ENCODE results near the gene HS1BP3.

The HS1BP3 gene

DNA sequence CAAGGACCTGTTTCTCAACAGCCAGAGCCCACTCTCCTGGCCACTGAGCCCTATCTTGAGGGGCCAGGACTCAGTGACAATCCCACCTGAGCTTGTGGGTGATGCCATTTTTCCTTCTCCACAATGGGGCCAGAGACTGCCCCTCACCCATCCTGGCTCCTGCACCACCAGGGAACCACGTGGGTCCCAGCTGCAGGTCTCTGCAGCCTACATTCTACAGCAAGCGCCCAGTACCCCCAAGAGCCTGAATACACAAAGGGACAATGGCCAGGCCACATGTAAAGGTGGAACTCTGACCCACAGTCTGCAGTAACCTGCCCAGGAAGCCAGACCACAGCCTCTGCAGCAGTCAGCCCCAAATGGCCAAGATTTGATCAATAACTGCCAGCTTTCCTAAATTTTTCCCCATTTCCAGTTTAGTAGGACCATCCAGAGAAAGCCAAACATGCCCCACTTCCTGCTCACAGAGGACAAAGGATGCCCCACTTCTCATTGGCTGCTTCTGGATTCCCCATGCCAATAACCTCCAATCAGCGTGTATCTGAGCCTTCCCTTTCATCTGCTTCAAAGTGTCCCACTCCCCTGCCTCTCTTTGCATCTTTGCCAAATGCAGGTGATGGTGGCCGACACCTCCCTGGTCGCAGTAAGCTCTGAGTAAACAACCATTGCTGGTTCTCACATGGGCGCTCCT is 19.1 kb downstream of the HS1BP3 start:
- no peak for DNase-seq (ENCODE audit: low read depth in 2 of 2)

DNA sequence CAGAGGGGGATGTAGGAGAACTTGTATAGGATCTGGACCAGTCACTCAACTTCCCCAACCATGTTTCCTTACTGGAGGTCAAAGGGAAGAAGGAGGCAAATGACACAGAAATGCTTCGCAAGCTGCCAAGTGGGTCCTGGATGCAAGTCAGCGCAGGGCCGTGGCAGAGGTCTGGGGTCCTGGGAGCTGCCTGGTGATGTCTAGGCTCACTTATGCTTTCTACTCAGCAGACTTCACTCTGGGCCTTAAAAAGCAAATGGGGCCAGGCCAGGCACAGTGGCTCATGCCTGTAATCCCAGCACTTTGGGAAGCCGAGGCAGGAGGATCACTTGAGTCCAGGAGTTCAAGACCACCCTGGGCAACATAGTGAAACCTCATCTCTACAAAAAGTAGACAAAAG is 19.9 kb downstream of the HS1BP3 start:
- no peak for DNase-seq (ENCODE audit: low read depth in 2 of 2)

DNA sequence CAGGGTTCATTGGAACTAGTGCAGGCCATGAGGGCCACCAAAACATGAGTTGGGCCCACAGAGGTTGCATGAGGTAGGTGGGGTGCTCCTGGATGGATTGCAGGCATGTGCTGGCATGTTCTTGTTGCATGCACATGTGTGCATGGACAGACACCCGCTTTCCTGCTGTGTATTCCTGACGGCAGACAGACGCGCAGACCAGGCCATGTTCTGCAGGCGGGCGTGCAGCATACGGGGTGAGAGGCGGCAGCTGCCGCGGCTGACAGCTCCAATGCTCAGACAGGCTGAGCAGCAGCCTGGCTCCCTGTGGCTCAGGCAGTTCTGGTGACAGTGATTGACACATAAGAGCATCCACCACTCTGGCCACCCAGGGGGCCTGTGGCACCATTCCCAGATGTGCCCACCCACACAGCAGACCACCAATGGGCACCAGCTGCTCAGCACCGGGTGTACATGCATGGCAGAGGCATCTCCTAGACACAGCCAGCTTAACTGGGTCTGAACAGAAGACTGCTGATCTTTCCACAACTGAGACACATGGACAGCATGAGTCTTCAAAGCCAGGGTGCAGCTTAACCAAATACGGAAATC is 21.2 kb downstream of the HS1BP3 start:
- no peak for DNase-seq (ENCODE audit: low read depth in 2 of 2)

- no peak for DNase-seq (ENCODE audit: low read depth in 2 of 2)
These were observed 21.7 kb downstream of the HS1BP3 start for GRCh38 chr2:20629181-20629580.

DNA sequence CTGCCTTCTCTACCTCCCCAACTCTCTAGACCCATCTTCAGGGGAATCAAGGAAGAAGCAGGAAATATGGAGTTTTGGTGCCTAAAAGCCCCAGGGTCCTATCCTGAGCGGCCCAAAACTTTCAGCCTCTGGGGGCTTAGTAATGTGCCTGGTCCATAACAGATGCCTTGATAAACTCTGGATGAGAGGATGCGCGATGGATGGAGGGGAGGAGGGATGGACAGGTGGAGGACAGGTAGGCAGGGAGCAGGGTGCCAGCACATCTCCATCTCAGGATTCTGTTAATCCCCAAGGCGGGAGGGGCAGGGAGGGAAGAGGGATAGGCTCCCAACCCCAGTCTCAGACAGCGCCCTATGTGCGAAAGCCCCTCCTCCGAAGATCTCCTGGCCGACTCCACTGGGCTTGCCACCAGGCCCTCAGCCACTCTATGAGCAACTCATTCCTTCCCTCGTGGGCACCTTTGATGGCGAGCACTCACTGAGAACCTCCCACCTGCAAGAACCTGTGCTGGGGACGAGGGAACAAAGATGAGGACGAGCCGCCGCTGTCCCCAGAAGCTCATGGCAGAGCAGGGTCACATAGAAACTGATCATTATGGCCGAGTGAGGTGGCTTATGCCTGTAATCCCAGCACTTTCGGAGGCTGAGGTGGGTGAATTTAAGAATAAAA is 23.1 kb downstream of the HS1BP3 start:
- no peak for DNase-seq (ENCODE audit: low read depth in 2 of 2)

- DNase-seq (ENCODE audit: low read depth in 2 of 2): no peak
These were observed 24.0 kb downstream of the HS1BP3 start for GRCh38 chr2:20626698-20627513.

- DNase-seq (ENCODE audit: low read depth in 2 of 2): no peak
These were observed 24.6 kb downstream of the HS1BP3 start for GRCh38 chr2:20626392-20626697.

GRCh38 chr2:20625491-20626391 is 25.2 kb downstream of the HS1BP3 start:
- DNase-seq (ENCODE audit: low read depth in 2 of 2): no peak

- no peak for DNase-seq (ENCODE audit: low read depth in 2 of 2)
These were observed 25.9 kb downstream of the HS1BP3 start for GRCh38 chr2:20624884-20625485.

DNA sequence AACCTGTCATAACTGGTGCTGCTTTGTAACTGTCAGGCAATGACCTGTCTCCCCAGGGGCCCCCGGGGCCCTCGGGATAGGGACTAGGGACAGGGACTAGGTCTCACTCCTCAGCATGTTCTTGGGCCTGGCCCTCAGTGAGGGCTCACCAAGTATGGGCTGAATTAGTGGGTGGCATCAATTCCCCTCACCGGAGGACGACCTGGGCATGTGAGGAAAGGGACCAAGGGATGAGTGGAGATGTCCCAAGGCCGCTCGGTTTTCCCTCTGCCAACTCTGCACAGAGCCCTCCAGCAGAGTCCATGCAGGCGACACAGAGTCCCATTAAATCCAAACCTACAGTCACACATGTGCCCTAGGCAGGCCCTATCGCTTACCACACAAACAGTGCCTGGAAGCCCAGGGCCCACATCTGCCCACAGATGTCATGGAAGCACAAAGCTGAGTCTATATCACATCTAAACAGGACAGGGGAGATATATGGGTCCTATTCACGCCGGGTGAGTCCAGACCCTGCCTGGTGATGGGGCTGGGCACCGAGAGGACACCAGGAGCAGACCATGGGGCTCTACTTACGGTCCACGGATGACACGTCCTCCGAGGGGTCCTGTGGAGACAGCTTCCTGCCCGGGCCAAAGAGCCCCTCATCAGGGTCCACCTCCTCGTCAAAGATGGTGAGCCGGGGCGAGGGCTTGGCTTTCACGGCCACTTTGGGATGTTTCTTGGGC is 26.6 kb downstream of the HS1BP3 start:
- no peak for DNase-seq (ENCODE audit: low read depth in 2 of 2)

DNA sequence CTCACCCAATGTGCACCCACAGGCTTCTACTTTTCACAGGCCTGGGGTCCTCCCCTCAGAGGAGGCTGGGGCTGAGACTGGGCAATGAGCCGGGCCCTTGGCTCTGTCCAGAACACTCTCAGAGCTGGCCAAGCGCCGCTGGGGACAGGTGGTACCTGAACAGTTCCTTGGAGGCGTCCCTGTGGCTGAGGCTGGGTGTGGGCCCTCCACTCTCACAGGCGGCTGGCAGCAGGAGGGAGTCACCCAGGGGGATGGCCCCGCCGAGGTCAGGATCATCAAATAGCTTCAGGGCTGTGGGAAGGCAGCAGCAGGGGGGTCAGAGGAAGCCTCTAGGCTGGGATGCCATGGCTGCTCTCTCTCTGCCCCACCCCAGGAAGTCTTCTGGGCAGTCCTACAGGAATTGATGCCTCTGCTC is 27.1 kb downstream of the HS1BP3 start:
- DNase-seq (ENCODE audit: low read depth in 2 of 2): no peak

DNA sequence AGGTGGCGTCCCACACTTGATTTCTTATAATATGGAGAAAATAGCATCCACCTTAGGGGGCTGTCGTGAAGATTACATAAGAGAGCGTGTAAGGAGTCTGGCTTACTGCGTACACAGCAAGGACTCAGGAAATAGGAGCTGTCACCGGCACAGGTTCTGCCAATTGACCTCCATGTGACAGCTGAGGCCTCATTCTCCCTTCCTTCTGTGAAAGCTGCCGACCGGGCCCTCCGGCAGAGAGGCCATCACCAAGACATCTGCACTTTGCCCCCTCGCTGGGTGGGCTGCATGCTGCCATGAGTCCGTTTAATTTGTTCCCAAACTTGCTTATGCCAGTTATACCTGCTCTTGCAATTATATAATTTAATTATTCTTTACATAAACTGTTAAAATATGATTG is 27.7 kb downstream of the HS1BP3 start:
- no peak for DNase-seq (ENCODE audit: low read depth in 2 of 2)

GRCh38 chr2:20622731-20623130 is 28.2 kb downstream of the HS1BP3 start:
- no peak for DNase-seq (ENCODE audit: low read depth in 2 of 2)

DNA sequence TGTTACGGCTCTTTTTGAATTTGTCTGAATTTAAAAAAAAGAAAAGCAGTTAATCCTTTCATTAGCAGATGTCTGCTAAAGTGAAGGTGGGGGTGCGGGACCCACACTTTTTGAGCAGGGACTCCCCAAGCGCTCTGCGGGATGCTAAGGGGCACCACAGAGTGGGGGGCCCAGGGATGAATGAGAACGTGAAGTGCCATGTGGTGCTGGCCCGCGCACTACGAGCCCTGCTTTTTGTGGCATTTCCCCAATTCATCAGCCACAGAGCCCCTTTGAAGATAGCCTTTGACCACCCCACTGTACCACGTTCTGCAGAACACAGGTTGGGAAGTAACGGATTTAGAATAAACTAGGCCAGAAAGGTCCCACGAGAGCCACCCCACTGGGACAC is 28.6 kb downstream of the HS1BP3 start:
- no peak for DNase-seq (ENCODE audit: low read depth in 2 of 2)

- no peak for DNase-seq (ENCODE audit: low read depth in 2 of 2)
These were observed 29.3 kb downstream of the HS1BP3 start for GRCh38 chr2:20621366-20622295.

DNA sequence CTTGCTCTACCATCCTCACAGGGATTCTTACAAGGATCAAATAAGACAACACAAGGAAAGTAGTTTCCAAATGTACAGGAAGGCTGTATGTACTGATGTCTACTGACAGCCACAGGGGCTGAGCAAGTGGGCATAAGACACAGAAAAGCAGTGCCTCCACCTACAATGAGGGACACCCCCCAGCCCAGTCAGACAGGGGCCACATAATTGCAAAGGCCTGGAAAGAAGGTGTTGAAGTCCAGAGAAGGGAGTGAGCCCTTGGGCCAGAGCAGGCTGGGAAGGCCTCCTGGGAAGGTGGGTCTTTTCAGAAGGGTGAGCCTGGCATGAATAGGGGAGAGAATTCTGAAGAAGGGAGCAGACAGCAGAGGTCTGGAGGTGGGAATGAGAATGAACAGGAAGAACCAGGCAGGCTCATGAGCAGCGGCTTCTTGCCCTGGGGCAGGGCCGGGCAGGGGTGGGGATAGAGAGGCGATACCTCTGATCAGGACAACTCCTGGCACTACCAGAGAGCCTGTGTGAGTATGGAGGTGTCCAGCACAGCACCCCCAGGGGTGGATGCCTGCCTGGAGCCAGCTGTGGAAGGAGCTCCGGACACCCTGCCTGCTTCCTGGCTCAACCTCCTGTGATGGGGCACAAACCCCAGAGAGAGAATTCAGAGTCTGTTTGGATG is 30.1 kb downstream of the HS1BP3 start:
- DNase-seq (ENCODE audit: low read depth in 2 of 2): no peak

DNA sequence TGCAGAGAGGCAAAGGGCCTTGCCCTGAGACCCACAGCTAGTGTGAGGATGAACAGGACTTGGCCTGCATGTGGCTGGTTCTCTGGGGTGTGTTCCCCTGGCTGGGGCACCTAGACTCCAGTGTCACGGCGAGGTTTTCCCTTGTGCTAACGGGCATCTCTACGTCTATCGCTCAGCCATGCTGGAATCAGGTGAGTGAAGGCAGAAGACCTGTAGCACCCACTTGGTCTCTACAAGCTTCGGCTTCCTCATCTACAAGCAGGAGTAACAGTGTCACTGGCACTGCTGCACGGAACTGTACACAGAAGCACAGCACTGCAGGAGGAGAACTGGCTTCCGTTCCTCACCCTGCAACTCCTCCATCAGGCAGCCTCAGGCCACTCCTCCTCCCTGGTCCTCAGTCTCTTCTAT is 30.6 kb downstream of the HS1BP3 start:
- no peak for DNase-seq (ENCODE audit: low read depth in 2 of 2)

GRCh38 chr2:20619624-20620024 is 31.3 kb downstream of the HS1BP3 start:
- DNase-seq (ENCODE audit: low read depth in 2 of 2): no peak
